Endothelial cell of umbilical vein (primary cell): ENCODE results near the gene RAB3GAP1. TPM values are rescaled to one million over a fixed set of nuclear protein-coding genes. Genes with fewer than 3 reads are reported as not detected.

Experiments used
- BruUV-seq: library from RNA; stranded (reverse); fragments of 400-500 nt; replicated peaks from 2 replicates; lab custom pipeline; 2021; lab: Mats Ljungman, UMichigan
- CTCF ChIA-PET: fragments of 300-600, 350-600 bp; sonication (Branson Sonifier 250); formaldehyde crosslinking; loops from one replicate; lab custom pipeline; 2021; ENCODE audit warnings: antibody characterized with exemption, inconsistent platforms; lab: Charles Lee
- POLR2A ChIA-PET: fragments of 300-600, 350-600 bp; sonication (Branson Sonifier 250); formaldehyde crosslinking; loops from one replicate; lab custom pipeline; 2021; ENCODE audit warnings: antibody characterized with exemption, inconsistent platforms; lab: Charles Lee
- DNase-seq: peaks from one replicate; pipeline ENCODE4 v3.0.0-alpha.2; 2011; ENCODE audit warnings: low read depth, low spot score
- FAIRE-seq: peaks from 2 replicates; lab custom pipeline; 2011; peaks lifted over from hg19 to GRCh38; lab: Jason Lieb, UNC
- H2AFZ ChIP-seq: 2 replicates; pipeline ENCODE4 v1.6.0; 2012; ENCODE audit warnings: low read depth, low read length, control low read depth, inconsistent platforms
- H3K27ac ChIP-seq: 2 replicates; pipeline ENCODE4 v1.5.1; 2011; ENCODE audit warnings: low read depth, mild to moderate bottlenecking, control low read depth, low read length, moderate library complexity; ENCODE audit not compliant: insufficient read depth
- H3K27me3 ChIP-seq, 2 experiments: 2 replicates each; pipeline versions ENCODE4 v1.6.0 to v1.6.1; 2011; ENCODE audit warnings: low read length in 2 of 2, mixed read lengths in 1 of 2; ENCODE audit not compliant: control insufficient read depth in 2 of 2, insufficient read depth in 2 of 2
- H3K36me3 ChIP-seq, 2 experiments: 2 replicates in 1 of 2; 3 replicates in 1 of 2; pipeline ENCODE4 v1.5.1; 2011; ENCODE audit warnings: low read length in 2 of 2, mild to moderate bottlenecking in 1 of 2, moderate library complexity in 1 of 2; ENCODE audit not compliant: control insufficient read depth in 2 of 2, insufficient read depth in 2 of 2; ENCODE audit errors: extremely low read depth in 1 of 2
- H3K4me1 ChIP-seq: 3 replicates; pipeline ENCODE4 v1.5.1; 2011; ENCODE audit warnings: mild to moderate bottlenecking, low read length; ENCODE audit not compliant: control insufficient read depth, insufficient read depth; ENCODE audit errors: extremely low read depth
- H3K4me2 ChIP-seq: 2 replicates; pipeline ENCODE4 v1.6.1; 2011; ENCODE audit warnings: low read length, control low read depth, mixed read lengths; ENCODE audit not compliant: insufficient read depth
- H3K4me3 ChIP-seq, 3 experiments: fragments of 200-600 bp in 1 of 3; sonication (generic), shearing (Covaris generic) in 1 of 3; replicated peaks in 1 of 3; 2 replicates each; pipeline ENCODE4 v1.5.1; 2011 to 2016; ENCODE audit warnings: control low read depth in 3 of 3, low read length in 3 of 3, mild to moderate bottlenecking in 2 of 3, inconsistent platforms in 1 of 3, low read depth in 1 of 3, moderate library complexity in 1 of 3; ENCODE audit not compliant: insufficient read depth in 1 of 3
- H3K79me2 ChIP-seq: 2 replicates; pipeline ENCODE4 v1.6.0; 2012; ENCODE audit warnings: low read length, inconsistent platforms; ENCODE audit not compliant: control insufficient read depth, insufficient read depth
- H3K9ac ChIP-seq: replicated peaks from 2 replicates; pipeline ENCODE3; 2011; ENCODE audit warnings: low read length, control low read depth; ENCODE audit not compliant: insufficient read depth; ENCODE audit errors: extremely low read depth
- H3K9me1 ChIP-seq: replicated peaks from 3 replicates; pipeline ENCODE4 v1.6.0; 2011; ENCODE audit warnings: mild to moderate bottlenecking, low read length; ENCODE audit not compliant: control insufficient read depth, insufficient read depth; ENCODE audit errors: extremely low read depth
- H3K9me3 ChIP-seq: replicated peaks from 2 replicates; pipeline ENCODE4 v1.5.1; 2012; ENCODE audit warnings: low read length, inconsistent platforms; ENCODE audit not compliant: control insufficient read depth, insufficient read depth
- H4K20me1 ChIP-seq: replicated peaks from 2 replicates; pipeline ENCODE3; 2011; ENCODE audit warnings: mild to moderate bottlenecking, low read length; ENCODE audit not compliant: control insufficient read depth, insufficient read depth; ENCODE audit errors: extremely low read depth
- EZH2 ChIP-seq: IDR thresholded peaks from 2 replicates; pipeline ENCODE4 v1.6.1; 2012; ENCODE audit warnings: borderline replicate concordance, low read depth, mild to moderate bottlenecking, moderate library complexity, low read length, inconsistent platforms; ENCODE audit not compliant: severe bottlenecking
- FOS ChIP-seq: IDR thresholded peaks from 2 replicates; pipeline ENCODE4 v1.6.1; 2011; ENCODE audit warnings: mild to moderate bottlenecking, low read length, moderate library complexity, borderline replicate concordance; ENCODE audit not compliant: insufficient read depth
- GATA2 ChIP-seq: IDR thresholded peaks from 2 replicates; pipeline ENCODE4 v1.7.0; 2011; ENCODE audit warnings: low read depth, mild to moderate bottlenecking, moderate library complexity, mixed read lengths, low read length; ENCODE audit not compliant: insufficient read length, insufficient read depth
- JUN ChIP-seq: IDR thresholded peaks from 2 replicates; pipeline ENCODE4 v1.6.1; 2011; ENCODE audit warnings: borderline replicate concordance, low read depth; ENCODE audit not compliant: insufficient read length, insufficient read depth
- MYC ChIP-seq: IDR thresholded peaks from one replicate; pipeline ENCODE4 v1.6.1; 2011; ENCODE audit warnings: mild to moderate bottlenecking, low read depth, low read length
- POLR2A ChIP-seq: IDR thresholded peaks from 2 replicates; pipeline ENCODE4 v1.6.1; 2012; ENCODE audit warnings: low read depth, mild to moderate bottlenecking, control low read depth, low read length
- POLR2AphosphoS5 ChIP-seq: IDR thresholded peaks from 2 replicates; pipeline ENCODE4 v1.6.1; 2012; ENCODE audit warnings: low read depth, mild to moderate bottlenecking, control low read depth, low read length, moderate library complexity; ENCODE audit not compliant: insufficient read depth
- dilution Hi-C: fragments of 300-500 bp; cut with MboI; formaldehyde crosslinking; loops from one replicate; pipeline ENCODE4 v1.15.0; 2019; ENCODE audit warnings: low sequenced_read_pairs; ENCODE audit not compliant: extremely low pct_ligation_motif_present
- intact Hi-C: fragments of 100-400 bp; cut with micrococcal nuclease; formaldehyde crosslinking; loops from one replicate; pipeline ENCODE4 v1.10.0; 2022
- polyA plus RNA-seq, 4 experiments: library from polyadenylated mRNA; depleted of rRNA in 3 of 4; stranded (reverse) in 3 of 4; unstranded in 1 of 4; fragments of >200 nt; gene quantifications; 2 replicates each; pipeline versions ENCODE4 v1.2.1 to v1.2.3, GENCODE V29; 2011 to 2012; ENCODE audit warnings: missing spikeins in 1 of 4
- total RNA-seq: library from RNA; stranded (reverse); gene quantifications from 2 replicates; pipeline ENCODE4 v1.2.3, GENCODE V29; 2021
- TF ChIP-seq, protein P1 (sequence below): IDR thresholded peaks from 2 replicates; pipeline ENCODE4 v1.6.1; 2011; ENCODE audit not compliant: insufficient read depth, insufficient read length
- TF ChIP-seq, protein P2 (sequence below), 2 donors: IDR thresholded peaks; 1 replicate in 1 of 2; 2 replicates in 1 of 2; pipeline ENCODE4 v1.5.1; 2011; ENCODE audit warnings: low read length in 2 of 2, mild to moderate bottlenecking in 2 of 2, moderate library complexity in 2 of 2, control low read depth in 1 of 2, inconsistent platforms in 1 of 2, low read depth in 1 of 2; ENCODE audit not compliant: insufficient read depth in 1 of 2; ENCODE audit errors: extremely low read depth in 1 of 2

RAB3GAP1 gene
- total and polyA plus RNA-seq, 2 donors (not counting 3 experiments of a cell fraction or from before 2014, with no cell fraction given), result 14.9 to 39.5 TPM

DNA sequence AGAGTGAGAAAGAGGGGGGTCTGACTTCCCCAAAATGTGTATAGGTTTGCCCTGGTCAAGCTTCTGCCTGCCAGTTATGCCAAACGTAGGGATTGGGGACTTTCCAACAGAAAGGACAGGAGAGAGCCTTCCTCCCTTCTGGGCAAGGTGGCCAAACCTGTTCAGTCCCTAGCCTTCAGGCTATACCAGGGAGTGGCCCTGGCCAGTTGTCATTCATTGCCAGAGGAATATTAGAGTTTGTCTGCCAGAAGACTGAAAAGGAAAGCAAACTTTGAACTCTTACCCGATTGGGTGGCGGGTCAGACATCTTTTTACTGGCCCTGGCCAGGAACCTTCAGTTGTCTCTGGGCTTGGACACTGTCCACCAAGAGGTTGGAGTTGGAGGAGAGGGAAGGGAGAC lies 22.1 kb downstream of the RAB3GAP1 start:
- Histone ChIP-seq H3K4me3 (no peak overlapping the region), H4K20me1 (no peaks in the 10 kb centered on the region), H3K9me3 (no peaks in the 10 kb centered on the region), H3K4me2 (no peak overlapping the region), H3K9me1 (no peaks in the 10 kb centered on the region), H3K79me2 (peaks cover 42% of the 10 kb centered on the region), H3K27ac (no peak overlapping the region), H3K36me3 (no peaks in the 10 kb centered on the region), H3K9ac (no peak overlapping the region), H3K4me1 (no peaks in the 10 kb centered on the region), H3K27me3 (no peaks in the 10 kb centered on the region), H2AFZ (no peak overlapping the region)
- DNase-seq, result no peak
- intact Hi-C loops (no loop called here), dilution Hi-C loops (no loop called here)
- ChIA-PET CTCF (no interaction called here), POLR2A (no interaction called here)
- no peak for TF ChIP-seq EZH2
- TF ChIP-seq JUN, result no peak
- TF ChIP-seq, protein P1, sequence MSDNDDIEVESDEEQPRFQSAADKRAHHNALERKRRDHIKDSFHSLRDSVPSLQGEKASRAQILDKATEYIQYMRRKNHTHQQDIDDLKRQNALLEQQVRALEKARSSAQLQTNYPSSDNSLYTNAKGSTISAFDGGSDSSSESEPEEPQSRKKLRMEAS, result no peak
- no peak for TF ChIP-seq POLR2A
- TF ChIP-seq MYC, result no peak
- no peak for TF ChIP-seq GATA2
- TF ChIP-seq, protein P2, sequence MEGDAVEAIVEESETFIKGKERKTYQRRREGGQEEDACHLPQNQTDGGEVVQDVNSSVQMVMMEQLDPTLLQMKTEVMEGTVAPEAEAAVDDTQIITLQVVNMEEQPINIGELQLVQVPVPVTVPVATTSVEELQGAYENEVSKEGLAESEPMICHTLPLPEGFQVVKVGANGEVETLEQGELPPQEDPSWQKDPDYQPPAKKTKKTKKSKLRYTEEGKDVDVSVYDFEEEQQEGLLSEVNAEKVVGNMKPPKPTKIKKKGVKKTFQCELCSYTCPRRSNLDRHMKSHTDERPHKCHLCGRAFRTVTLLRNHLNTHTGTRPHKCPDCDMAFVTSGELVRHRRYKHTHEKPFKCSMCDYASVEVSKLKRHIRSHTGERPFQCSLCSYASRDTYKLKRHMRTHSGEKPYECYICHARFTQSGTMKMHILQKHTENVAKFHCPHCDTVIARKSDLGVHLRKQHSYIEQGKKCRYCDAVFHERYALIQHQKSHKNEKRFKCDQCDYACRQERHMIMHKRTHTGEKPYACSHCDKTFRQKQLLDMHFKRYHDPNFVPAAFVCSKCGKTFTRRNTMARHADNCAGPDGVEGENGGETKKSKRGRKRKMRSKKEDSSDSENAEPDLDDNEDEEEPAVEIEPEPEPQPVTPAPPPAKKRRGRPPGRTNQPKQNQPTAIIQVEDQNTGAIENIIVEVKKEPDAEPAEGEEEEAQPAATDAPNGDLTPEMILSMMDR (IDR thresholded peaks at IDR 0.05; ENCODE audit: extremely low read depth in 1 of 2, insufficient read depth in 1 of 2, low read depth in 1 of 2, low read length in 2 of 2), result no peak
- no peak for TF ChIP-seq FOS
- TF ChIP-seq POLR2AphosphoS5, result no peak
- BruUV-seq, result no TSS peak
- no peak for FAIRE-seq
